ENCODE data around the gene CDCP1. TPM values are rescaled to one million over a fixed set of nuclear protein-coding genes. Genes with fewer than 3 reads are reported as not detected.

The CDCP1 gene
- total RNA-seq, 2 experiments from 2014 or later: 0.32 to 0.36 TPM

DNA sequence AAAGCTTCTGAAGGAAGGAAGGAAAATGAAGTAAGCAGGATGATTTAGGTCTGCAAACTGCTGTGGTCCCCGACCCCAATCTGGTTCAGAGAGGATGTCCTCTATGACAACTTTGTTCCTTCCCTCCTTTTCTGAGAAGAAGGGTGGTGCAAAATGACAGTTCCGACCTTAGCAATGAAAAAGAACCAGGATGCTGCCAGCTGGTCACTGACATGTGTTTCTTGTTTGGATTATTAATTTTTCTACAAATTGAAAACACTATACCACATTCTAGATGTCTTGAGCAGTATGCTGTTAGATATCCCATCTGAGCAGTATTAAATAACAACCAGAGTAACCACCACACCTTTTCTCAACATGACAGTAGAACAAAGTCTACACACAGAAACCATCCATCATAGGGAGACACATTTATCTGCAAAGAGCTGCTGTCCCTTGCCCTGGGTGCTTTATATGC lies 27.5 kb downstream of the CDCP1 start:
- peak; percentile 51 for ATAC-seq
- intact Hi-C loops (cut with micrococcal nuclease): no loop called here
- H3K4me3 Mint-ChIP-seq: peak overlapping the region; percentile 7
- DNase-seq: peak; percentile 51
- POLR2A ChIA-PET: interaction anchor here (0.7 to 1.2 kb wide), 2 partner anchors 55 to 169 kb away, joined by 3 to 4 read pairs; no protein-coding TSS in a partner anchor
- TF ChIP-seq, protein P1, sequence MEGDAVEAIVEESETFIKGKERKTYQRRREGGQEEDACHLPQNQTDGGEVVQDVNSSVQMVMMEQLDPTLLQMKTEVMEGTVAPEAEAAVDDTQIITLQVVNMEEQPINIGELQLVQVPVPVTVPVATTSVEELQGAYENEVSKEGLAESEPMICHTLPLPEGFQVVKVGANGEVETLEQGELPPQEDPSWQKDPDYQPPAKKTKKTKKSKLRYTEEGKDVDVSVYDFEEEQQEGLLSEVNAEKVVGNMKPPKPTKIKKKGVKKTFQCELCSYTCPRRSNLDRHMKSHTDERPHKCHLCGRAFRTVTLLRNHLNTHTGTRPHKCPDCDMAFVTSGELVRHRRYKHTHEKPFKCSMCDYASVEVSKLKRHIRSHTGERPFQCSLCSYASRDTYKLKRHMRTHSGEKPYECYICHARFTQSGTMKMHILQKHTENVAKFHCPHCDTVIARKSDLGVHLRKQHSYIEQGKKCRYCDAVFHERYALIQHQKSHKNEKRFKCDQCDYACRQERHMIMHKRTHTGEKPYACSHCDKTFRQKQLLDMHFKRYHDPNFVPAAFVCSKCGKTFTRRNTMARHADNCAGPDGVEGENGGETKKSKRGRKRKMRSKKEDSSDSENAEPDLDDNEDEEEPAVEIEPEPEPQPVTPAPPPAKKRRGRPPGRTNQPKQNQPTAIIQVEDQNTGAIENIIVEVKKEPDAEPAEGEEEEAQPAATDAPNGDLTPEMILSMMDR (IDR thresholded peaks at IDR 0.05): no peak
- peaks cover 40% of the 10 kb centered on the region for H3K4me1 Mint-ChIP-seq (ENCODE audit: low read depth)
- no peaks in the 10 kb centered on the region for H3K36me3 Mint-ChIP-seq (ENCODE audit: low read depth)
- peak overlapping the region; percentile 69 for H3K27ac Mint-ChIP-seq
- CTCF ChIA-PET: interaction anchor here (0.7 to 2.6 kb wide), 7 partner anchors 9 to 105 kb away, joined by 3 to 12 read pairs (median 4); no protein-coding TSS in a partner anchor
- H3K27me3 Mint-ChIP-seq: no peaks in the 10 kb centered on the region
- no peaks in the 10 kb centered on the region for H3K9me3 Mint-ChIP-seq

DNA sequence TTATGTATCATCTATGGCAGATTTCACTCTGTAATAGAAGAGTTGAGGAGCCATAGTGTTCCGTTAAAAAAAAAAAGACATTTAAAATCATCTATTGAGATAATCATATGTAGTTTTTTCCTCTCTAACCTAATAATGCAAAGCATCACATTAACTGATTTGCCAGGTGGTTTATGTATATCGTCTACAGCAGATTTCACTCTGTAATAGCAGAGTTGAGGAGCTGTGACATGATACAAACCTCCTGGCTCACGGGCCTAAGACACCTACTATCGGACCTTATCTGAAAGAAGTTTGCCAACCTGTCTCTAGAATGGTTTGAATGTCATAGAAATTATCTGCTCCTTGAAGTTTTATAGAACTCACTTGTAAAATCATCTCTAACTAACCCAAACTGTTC lies 29.8 kb downstream of the CDCP1 start:
- no peaks in the 10 kb centered on the region for H3K36me3 Mint-ChIP-seq (ENCODE audit: low read depth)
- H3K27me3 Mint-ChIP-seq: no peaks in the 10 kb centered on the region
- ChIA-PET CTCF (interaction anchor here (0.9 kb wide), 1 partner anchor 139 kb away, joined by 3 read pairs; no protein-coding TSS in a partner anchor), POLR2A (no interaction called here)
- no peak overlapping the region for H3K4me3 Mint-ChIP-seq
- no peaks in the 10 kb centered on the region for H3K9me3 Mint-ChIP-seq
- intact Hi-C loops (cut with micrococcal nuclease): no loop called here
- no peak for ATAC-seq
- no peak for DNase-seq
- peaks cover 45% of the 10 kb centered on the region for H3K4me1 Mint-ChIP-seq (ENCODE audit: low read depth)
- TF ChIP-seq, protein P1 (IDR thresholded peaks at IDR 0.05): no peak
- H3K27ac Mint-ChIP-seq: no peak overlapping the region

DNA sequence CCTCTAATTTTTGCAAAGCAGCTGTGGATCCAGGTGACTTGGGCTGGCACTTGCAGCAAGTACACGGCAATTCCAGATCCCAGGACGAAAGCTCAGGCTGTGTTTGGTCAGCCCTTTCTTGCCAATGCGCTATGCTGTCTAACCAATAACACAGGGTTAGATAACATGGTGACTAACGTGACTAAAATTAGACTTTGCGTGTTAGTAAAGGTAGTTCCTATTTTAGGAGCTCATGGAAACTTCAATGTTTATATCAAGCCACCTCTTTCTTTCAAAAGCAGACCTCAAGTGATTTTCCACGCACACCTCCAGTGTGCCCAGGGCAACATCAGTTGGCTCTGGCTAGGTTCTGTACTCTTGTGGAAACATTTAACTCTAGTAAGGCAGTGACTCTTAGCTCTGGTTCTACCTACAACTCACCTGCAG lies 32.5 kb downstream of the CDCP1 start:
- CTCF ChIA-PET: interaction anchor here (2.9 kb wide), 1 partner anchor 72 kb away, joined by 15 read pairs; no protein-coding TSS in a partner anchor
- TF ChIP-seq, protein P1 (IDR thresholded peaks at IDR 0.05): no peak
- no peaks in the 10 kb centered on the region for H3K36me3 Mint-ChIP-seq (ENCODE audit: low read depth)
- peak overlapping the region; percentile 28 for H3K27ac Mint-ChIP-seq
- intact Hi-C loops (cut with micrococcal nuclease): loop anchor here (5.0 kb wide), 1 partner anchor 46 kb away; no protein-coding TSS in a partner anchor
- DNase-seq: peak; percentile 25
- peaks cover 51% of the 10 kb centered on the region for H3K4me1 Mint-ChIP-seq (ENCODE audit: low read depth)
- no peaks in the 10 kb centered on the region for H3K9me3 Mint-ChIP-seq
- no peaks in the 10 kb centered on the region for H3K27me3 Mint-ChIP-seq
- no peak overlapping the region for H3K4me3 Mint-ChIP-seq
- peak; percentile 10 for ATAC-seq
- POLR2A ChIA-PET: interaction anchor here (0.7 to 1.2 kb wide), 2 partner anchors 8 to 10 kb away, joined by 4 read pairs; no protein-coding TSS in a partner anchor

DNA sequence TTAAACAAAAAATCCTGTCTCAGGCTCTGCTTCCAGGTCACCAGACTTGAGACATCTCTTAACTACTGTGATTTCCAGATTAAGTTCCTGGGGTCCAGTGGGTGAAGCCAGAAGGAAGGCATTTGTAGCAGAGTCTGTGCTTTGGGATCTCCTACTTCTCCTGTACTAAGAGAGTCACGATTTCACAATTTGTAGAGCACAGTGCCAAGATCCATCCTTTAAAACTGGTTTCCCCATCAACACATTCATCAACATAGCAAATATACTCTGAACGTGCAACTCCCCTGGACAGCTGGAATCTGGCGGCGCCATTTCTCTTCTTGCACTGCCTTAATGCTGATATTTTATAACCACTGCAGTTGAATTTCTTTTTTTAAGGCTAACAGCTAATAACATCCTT lies 33.2 kb downstream of the CDCP1 start:
- Mint-ChIP-seq H3K4me1 (ENCODE audit: low read depth) (peaks cover 49% of the 10 kb centered on the region), H3K9me3 (no peaks in the 10 kb centered on the region), H3K27me3 (no peaks in the 10 kb centered on the region), H3K36me3 (ENCODE audit: low read depth) (no peaks in the 10 kb centered on the region), H3K4me3 (no peak overlapping the region), H3K27ac (no peak overlapping the region)
- intact Hi-C loops (cut with micrococcal nuclease): loop anchor here (5.0 kb wide), 1 partner anchor 46 kb away; no protein-coding TSS in a partner anchor
- no peak for DNase-seq
- CTCF ChIA-PET: interaction anchor here (2.9 kb wide), 1 partner anchor 72 kb away, joined by 15 read pairs; no protein-coding TSS in a partner anchor
- ATAC-seq: no peak
- POLR2A ChIA-PET: no interaction called here
- TF ChIP-seq, protein P1 (IDR thresholded peaks at IDR 0.05): no peak

DNA sequence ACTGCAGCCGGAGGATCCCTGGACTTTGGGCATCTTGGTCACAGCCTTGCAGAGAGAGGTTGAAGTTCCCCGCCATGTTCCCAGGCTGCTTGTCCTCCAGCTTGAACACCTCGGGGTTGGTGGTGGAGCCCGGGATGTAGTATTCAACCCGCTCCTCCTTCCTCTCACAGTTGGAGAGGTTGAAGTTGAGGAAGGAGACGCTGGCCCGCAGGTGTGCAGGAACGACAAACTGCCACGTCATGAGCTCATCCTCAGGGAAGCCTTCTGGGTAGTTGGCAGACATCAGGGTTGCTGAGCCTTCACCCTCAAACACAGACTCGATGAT lies 35.7 kb downstream of the CDCP1 start:
- Mint-ChIP-seq H3K4me3 (no peak overlapping the region), H3K27me3 (peaks cover 3% of the 10 kb centered on the region), H3K27ac (no peak overlapping the region), H3K4me1 (ENCODE audit: low read depth) (peaks cover 63% of the 10 kb centered on the region), H3K9me3 (no peaks in the 10 kb centered on the region), H3K36me3 (ENCODE audit: low read depth) (no peaks in the 10 kb centered on the region)
- TF ChIP-seq, protein P1 (IDR thresholded peaks at IDR 0.05): no peak
- ATAC-seq (no peak), DNase-seq (no peak)
- intact Hi-C loops (cut with micrococcal nuclease): loop anchor here (5.0 kb wide), 1 partner anchor 43 kb away; no protein-coding TSS in a partner anchor
- CTCF ChIA-PET: interaction anchor here (0.7 to 1.0 kb wide), 3 partner anchors 8 to 101 kb away, joined by 3 to 4 read pairs (median 4); no protein-coding TSS in a partner anchor
- POLR2A ChIA-PET: interaction anchor here (0.7 kb wide), 1 partner anchor 727 kb away, joined by 3 read pairs; no protein-coding TSS in a partner anchor

Data from activated CD8-positive, alpha-beta T cell treated with anti-CD3 and anti-CD28 coated beads for 36 hours (primary cell).